ENCODE results near the gene GPR22. TPM values are rescaled to one million over a fixed set of nuclear protein-coding genes. Genes with fewer than 3 reads are reported as not detected.

GPR22 gene
- total and polyA plus RNA-seq, 2 of the 8 experiments (the other 6 are each of a cell fraction or from before 2014, with no cell fraction given): 0.02 TPM; not detected in 1

- TF ChIP-seq CHD7 (IDR thresholded peaks at IDR 0.05; ENCODE audit: insufficient replicate concordance, low read length) (no peak), NANOG (IDR thresholded peaks at IDR 0.05; ENCODE audit: insufficient read depth, low read depth, low read length, poor library complexity, severe bottlenecking) (no peak), TAF1 (IDR thresholded peaks at IDR 0.05; ENCODE audit: low read depth, low read length) (no peak), BACH1 (IDR thresholded peaks at IDR 0.05; ENCODE audit: low read length) (no peak), SRF (IDR thresholded peaks at IDR 0.05; ENCODE audit: low read depth, low read length) (no peak)
Measured at GRCh38 chr7:107468824-107469223, 1.0 kb upstream of the GPR22 start (continued).

All from H1 (cell line).